HG02840 (cell line): ENCODE results near the gene OPHN1.
"Not testable (repeated sequence)": the region's sequence is repeated elsewhere in the genome, so short reads cannot be mapped to it uniquely, and the experiment has no call there.

ENCODE experiments used
- ATAC-seq: cut with Tn5 transposase; IDR thresholded peaks from one replicate; pipeline ENCODE4 v1.9.1; 2021; ENCODE audit warnings: mild to moderate bottlenecking, moderate library complexity, moderate number of reproducible peaks; ENCODE audit not compliant: unreplicated experiment, low FRiP score

The OPHN1 gene

DNA sequence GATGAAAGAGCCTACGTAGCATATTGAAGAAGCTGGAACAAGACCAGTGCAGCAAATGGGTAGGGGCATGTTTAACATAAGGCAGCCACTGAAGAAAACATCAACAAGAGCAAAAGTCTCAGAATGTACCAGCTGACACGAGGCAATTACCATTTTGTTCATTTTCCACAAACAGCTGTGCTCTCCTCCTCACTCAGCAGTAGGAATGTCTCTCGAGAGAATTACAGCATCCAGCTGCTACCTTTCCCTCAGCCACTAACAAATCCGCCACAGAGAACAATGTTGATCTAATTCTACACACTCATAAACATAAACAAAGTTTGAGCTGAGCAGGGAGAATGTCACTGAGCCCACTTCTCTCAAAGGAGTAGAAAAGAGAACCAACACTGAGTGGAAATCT is 68.0 kb downstream of the OPHN1 start:
- ATAC-seq, result no peak

DNA sequence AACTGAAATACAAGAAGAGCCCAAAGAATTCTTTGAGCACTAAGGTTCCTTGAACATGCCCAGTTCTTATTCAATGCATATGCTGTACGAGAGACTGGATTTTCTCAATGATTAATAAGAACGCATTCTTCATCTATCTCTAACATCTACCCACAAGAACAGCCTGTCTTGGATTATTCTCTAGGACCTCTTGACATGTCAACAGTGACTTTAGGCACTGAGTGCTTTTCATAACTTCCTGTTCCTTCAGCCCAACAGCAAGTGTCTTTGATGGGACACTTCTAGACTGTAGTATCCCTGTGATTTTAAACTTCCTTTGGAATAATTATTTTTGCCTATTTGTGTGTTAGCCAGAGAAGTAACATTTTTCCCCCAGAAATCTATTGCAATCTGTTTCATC is 69.3 kb downstream of the OPHN1 start:
- ATAC-seq, result no peak

DNA sequence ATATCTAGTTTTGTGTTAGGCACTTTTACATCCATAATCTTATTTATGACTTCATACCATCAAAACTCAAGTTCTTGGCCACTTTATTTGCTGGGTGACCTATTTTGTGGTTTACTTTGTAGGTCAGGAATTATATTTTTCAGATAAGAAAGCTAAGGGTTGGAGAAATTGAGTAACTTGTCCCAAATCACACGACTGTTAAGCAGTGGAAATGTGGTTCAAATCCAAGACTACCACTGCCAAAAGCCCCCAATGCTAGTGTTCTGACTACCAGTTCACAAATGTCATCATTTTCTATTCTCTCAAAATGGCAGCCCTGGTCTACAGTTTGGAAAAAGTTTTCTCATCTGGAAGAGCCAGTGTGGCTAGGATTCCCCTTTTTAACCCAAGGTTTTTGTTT is 74.6 kb downstream of the OPHN1 start:
- ATAC-seq, result no peak

DNA sequence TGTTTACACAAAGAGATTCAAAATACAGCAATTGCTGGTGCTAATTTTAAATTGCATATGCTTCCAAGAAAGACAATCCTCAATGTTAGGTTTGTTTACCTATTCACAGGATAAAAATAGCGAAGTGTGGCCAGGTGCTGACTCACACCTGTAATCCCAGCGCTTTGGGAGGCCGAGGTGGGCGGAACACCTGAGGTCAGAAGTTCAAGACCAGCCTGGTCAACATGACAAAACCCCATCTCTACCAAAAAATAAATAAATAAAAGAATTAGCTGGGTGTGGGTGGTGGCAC is 77.7 kb downstream of the OPHN1 start:
- no peak for ATAC-seq

DNA sequence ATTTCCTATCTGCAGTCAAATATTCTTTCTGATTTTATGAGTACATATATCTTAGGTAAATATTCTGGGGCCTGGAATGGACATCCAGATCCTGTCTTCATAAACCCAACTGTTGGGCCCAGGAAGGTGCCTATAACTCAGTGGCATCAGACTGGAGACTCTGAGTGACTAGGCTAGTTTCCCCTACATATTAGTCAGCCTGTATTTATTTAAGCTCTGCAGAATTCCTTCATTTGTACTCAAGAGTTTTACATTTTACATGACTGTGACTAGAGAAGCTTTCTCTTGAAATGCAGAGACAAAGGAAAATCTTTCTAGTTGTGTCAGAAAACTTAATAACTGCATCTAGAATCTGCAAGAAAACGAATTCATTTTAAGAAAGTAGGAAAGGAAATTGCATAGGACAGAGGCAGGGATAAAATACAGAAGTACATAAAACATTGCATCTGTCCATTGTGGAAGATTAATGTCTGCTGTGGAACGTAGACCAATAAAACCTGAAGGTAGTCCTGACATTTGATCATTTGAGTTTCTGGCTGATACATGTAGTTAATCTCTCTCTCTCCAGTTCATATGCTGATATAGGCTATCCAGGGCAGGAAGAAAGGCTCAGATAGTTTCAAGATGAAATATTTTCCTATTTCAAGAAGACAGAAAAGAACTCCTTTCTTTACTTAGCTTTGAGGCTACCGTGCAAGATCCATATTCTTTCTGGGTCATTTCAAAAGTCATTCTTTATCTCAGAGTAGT is 78.2 kb downstream of the OPHN1 start:
- no peak for ATAC-seq

DNA sequence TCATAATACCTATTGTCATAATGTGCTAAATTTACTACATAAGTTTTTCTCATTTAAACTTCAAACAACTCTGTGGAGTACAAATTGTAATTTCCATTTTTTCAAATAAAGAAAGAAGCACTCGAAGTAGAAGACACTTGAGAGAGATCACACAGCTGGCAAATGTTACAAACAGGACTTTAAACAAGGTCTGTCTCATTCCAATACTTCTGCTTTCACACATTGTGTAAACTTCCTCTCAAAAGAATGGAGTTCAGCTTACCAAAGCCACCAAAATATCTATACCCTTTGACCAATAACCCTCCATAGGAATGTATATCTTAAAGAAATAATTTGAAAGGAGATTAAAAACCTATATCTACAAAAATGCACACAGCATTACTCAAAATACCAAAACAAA is 88.3 kb downstream of the OPHN1 start:
- ATAC-seq, result no peak

DNA sequence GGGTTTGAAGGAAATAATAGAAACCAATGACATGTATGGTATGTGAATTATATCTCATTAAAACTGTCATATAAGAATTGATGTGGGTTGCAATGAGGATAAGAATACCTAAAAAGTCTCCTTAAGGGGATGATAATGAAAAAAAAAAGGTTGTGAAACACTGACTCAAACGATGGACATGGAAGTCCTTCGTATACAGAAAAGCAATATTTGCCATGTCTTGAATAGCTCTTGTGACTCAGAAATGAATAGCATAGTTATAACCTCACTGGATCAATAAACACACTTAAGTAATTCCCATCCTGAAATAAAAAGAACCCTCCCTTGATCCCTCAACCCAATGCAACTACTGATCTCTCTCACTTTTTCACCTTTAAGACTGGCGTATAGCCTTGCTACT is 89.7 kb downstream of the OPHN1 start:
- no peak for ATAC-seq

DNA sequence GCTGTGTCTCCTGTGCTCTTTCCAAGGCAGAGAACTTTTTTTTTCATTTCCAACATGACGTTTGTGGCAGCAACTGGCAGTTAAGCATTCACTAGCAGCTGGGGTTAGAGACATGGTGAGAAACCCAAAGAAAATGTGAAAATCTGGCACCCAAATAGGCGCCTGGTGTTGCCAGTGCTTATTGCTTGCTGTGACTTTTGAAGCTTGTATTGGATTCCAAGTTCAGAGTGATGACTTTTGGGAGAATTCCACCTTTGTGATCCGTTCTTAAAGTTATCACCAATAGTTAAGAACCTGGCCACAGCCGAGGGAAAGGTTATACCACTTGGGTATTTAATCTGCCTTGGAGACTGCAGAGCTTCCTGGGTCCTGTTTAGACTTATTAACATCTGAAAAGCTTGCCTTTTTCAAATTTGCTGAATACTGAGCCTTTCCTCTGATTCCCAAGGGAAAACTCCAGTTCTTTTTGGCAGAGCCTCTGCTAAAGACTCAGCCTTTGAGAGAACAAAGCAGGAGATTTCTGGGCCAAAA is 101.0 kb downstream of the OPHN1 start:
- no peak for ATAC-seq

DNA sequence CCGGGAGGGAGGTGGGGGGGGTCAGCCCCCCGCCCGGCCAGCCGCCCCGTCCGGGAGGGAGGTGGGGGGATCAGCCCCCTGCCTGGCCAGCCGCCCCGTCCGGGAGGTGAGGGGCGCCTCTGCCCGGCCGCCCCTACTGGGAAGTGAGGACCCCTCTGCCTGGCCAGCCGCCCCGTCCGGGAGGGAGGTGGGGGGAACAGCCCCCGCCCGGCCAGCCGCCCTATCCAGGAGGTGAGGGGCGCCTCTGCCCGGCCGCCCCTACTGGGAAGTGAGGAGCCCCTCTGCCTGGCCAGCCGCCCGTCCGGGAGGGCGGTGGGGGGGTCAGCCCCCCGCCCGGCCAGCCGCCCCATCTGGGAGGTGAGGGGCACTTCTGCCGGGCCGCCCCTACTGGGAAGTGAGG is 106.5 kb downstream of the OPHN1 start:
- ATAC-seq, result not testable (repeated sequence)

DNA sequence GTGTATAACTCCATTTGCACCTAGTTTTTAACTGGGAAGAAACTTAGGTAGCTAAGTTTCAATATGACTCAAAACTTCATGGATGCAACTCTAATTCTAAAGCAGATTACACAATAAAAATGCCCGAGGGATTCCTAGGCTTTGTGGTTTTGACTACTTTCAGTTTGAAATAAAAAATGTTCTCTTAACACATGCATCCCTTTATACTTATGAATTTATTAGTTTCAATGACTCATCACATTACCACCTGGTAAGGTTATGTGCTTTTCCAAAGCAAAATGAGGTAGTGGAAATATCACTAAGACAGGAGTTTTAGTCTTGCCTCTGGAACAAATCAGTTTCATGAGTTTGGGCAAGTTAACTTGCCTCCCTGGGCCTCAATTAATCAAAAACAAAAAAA is 125.5 kb downstream of the OPHN1 start:
- ATAC-seq, result no peak

DNA sequence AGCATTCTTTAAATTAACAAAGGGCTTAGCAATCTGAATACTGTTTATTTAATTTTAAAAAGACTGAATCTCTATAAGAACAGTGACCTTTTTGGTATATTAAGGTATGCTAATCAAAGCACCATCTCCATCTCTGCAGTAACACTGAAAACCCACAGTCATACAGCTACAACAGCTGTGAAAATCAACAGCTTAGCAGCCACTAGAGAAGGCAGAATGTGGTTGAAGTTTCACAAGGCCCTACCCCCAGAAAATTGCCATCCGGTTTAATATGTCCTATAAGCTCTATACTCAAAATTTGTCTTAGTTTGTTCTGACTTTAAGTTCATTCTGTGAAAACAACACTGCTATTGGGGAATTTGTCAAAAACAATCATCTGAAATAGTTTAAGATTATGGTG is 128.7 kb downstream of the OPHN1 start:
- ATAC-seq, result no peak

DNA sequence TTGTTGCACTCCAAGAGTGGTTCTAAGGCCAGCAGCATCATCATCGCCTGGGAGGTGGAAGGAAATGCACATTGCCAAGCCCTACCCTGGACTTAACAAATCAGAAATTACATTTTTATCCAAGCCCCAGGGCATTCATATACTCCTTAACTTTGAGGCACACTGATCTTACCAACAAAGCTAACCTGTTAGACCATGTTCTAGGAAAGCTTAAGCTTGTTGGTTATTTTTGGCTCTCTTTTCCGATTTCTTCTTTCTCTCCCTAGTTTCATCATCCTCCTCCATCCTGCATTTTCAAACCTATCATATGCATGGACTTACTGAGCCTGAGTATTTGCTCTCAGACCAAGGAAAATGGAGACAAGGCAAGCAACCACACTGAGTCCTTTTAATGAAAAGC is 133.4 kb downstream of the OPHN1 start:
- no peak for ATAC-seq

DNA sequence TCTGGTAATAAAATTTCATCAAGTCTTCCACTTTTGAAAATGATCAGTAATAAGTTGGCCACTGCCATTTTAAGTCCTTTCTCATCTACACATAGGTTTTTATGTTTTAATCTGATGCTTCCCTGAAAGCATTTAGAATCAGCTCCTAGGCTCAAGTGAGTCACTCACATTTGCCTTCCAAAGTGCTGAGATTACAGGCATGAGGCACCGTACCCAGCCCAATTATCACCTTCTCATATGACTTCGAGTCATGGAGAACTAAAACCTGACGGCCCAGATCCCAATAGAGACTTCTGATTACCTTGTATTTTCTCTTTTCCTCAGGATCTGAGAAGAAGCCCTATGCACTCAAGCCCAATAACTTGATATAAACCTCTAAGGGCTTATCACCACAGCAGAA is 140.8 kb downstream of the OPHN1 start:
- ATAC-seq, result no peak

DNA sequence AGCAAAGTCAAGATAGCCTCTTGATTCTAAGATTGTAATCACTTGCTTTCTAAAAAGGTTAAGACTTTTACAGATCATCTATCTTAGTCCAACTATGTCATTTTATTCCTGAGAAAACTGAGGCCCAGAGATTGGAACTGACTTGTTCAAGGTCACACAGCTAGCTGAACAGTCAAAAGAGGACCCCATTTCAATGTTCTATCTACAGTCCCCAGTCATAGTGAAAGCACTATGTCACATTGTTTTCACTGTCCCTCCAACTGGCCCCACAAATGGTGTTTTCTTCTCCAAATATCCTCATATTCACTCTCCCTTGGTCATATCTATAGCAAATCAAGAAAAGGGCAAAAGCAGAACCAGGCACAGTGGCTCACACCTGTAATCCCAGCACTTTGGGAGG is 145.2 kb downstream of the OPHN1 start:
- no peak for ATAC-seq

DNA sequence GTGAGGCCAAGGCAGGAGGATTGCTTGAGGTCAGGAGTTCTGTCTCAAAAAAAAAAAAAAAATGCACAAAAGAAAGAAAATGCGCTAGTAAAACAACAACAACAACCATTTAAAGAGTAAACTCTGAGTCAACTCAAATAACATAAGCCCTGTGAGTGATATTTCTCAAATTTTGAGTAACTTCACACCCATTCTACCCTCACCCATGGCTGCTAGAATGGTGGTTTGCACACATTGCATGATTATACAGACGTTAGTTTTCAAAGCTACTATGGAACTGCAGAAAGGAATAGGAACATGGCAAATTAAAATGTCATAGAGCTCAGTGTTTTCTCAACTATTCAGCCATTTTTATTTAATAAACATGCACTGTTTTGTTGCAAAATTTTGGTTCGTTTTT is 145.9 kb downstream of the OPHN1 start:
- ATAC-seq, result no peak

DNA sequence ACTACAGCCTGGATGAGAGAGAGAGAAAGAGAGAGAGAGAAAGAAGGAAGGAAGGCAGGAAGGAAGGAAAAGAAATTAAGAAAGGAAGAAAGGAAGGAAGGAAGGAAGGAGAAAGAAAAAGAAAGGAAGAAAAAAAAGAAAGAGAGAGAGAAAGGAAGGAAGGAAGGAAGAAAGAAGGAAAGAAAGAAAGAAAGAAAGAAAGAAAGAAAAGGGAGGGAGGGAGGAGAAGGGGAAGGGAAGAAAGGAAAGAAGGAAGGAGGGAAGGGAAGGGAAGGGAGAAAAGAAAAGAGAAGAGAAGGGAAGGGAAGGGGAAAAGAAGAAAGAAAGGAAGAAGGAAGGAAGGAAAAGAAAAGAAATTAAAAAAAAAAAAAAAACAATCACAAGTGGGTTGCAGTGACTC is 146.3 kb downstream of the OPHN1 start:
- ATAC-seq, result no peak

DNA sequence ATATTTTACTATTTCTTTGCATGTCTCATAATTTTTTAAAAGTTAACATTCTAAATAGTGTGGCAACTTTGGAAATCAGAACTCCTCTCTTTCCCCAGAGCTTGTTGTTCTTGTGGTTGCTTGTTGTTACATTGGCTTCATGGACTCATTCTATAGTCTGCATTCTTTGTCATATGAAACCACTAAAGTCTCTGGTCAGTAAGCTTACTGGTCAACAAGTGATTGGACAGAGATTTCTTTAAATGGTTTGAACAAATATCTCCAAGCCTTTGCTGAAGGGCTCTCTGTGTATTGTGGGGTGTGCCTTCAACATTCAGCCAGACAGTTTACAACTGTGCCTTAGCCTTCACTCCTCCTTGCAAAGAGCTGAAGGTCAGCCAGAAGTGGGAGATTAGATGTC is 147.2 kb downstream of the OPHN1 start:
- ATAC-seq, result no peak

DNA sequence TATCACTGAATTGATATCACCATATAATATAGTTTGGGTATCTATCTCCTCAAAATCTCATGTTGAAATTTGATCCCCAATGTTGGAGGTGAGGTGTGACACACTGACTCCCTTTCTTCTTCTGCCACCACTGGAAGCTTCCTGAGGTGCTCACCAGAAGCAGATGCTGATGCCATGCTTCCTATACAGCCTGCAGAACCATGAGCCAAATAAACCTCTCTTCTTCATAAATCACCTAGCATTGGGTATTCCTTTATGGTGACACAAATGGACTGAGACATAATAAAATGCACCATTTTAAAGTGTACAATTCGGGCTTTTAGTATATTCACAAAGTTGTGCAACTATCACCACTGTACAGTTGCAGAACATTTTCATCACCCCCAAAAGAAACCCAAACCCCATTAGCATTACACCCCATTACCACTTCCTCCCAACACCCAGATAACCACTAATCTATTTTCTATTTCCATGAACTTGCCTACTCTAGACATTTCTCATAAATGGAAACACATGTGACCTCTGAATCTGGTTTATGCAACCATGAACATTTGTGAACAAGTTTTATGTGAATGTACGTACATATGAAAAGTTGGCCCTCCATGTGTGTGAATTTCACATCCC is 148.9 kb downstream of the OPHN1 start:
- no peak for ATAC-seq

DNA sequence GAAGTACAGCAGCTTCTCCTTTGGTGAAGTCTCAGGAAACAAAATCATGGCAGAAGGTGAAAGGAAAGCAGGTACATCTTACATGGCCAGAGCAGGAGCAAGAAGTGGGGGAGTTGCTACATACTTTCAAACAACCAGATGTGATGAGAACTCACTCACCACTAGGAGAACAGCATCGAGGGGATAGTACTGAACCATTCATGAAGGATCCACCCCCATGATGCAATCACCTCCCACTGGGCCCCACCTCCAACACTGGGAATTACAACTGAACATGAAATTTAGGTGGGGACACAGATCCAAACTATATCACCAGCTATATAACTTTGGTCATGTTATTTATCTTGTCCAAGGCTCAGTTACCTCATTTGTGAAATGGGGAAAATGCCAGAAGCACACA is 159.4 kb downstream of the OPHN1 start:
- ATAC-seq, result no peak

DNA sequence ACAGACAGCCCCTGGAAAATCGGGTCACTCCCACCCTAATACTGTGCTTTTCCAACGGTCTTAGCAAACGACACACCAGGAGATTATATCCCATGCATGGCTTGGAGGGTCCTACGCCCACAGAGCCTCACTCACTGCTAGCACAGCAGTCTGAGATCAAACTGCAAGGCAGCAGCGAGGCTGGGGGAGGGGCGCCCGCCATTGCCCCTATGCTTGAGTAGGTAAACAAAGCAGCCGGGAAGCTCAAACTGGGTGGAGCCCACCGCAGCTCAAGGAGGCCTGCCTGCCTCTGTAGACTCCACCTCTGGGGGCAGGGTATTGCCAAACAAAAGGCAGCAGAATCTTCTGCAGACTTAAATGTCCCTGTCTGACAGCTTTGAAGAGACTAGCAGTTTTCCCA is 168.5 kb downstream of the OPHN1 start:
- not testable (repeated sequence) for ATAC-seq

DNA sequence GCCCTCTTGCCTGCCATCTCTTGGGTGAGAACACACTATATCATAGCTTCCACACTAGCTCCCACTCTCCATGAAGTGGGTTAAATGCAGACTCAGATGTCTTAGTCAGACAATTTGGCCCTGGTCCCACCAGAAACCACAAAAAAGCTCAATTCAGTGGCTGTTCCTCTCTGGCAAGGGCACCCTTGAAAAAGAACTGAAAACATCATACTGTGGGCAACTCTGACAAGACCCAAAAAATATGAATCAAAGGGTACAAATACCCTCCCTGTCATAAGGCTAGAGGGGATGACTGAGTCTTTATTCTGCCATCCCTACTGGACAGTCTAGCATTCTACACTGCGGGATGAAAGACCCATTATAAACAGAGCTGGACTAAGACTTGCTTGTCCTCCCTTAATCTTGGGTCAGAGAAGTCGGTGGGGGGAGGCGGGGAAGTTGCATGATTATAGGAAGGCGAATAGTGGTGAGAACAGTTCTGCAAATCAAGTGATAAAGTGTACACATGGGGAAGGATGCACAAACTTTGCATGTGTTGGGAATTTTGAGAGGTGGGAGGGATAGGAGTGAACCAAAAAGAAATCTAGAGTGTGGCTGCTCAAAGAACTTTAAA is 172.1 kb downstream of the OPHN1 start:
- no peak for ATAC-seq

DNA sequence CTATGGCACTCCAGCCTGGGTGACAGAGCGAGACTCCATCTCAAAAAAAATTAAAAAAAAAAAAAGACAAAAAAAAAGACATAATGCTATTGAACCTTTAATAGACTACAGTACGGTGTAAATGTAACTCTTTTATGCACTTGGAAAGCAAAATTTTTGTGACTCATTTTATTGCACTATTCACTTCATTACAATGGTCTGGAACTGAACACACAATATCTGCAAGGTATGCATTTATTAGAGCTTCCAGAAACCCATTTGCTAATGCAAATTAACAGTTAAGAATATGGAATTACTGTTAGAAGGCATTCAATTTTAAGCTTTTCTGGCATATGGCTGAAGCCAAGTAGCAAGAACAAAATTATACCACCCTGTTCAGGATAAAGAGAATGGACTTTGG is 176.3 kb downstream of the OPHN1 start:
- ATAC-seq, result no peak
